Activated CD4-positive, alpha-beta T cell treated with anti-CD3 and anti-CD28 coated beads, Interleukin-2, amount 10 ng/mL, durations not matched to agents 7 days and 5 days (primary cell): ENCODE data around the gene SLC25A18. TPM values are rescaled to one million over a fixed set of nuclear protein-coding genes. Genes with fewer than 3 reads are reported as not detected.

Source experiments
- total RNA-seq, 2 experiments: library from RNA; stranded (reverse); gene quantifications; one replicate each; pipeline ENCODE4 v1.2.3, GENCODE V29; 2021

The SLC25A18 gene
- total RNA-seq, 2 experiments from 2014 or later = not detected

Other genes starting within 250 kb of the SLC25A18 start
- under 1 TPM in 1 of 2 experiments, not detected in 1; 0.15 TPM for gene CECR2, start 194.0 kb upstream of the SLC25A18 start, total RNA-seq
- gene ATP6V1E1, start 65.3 kb downstream of the SLC25A18 start, total RNA-seq = 10 to 100 TPM; 89.9 to 98.4 TPM
- 10 to 100 TPM; 23.5 to 24.9 TPM for gene BCL2L13, start 75.3 kb downstream of the SLC25A18 start, total RNA-seq
- 10 to 100 TPM; 32.5 to 39.3 TPM for gene BID, start 211.0 kb downstream of the SLC25A18 start, total RNA-seq